CD4-positive, alpha-beta T cell (primary cell): ENCODE results near the gene NR3C2. TPM values are rescaled to one million over a fixed set of nuclear protein-coding genes. Genes with fewer than 3 reads are reported as not detected.

Experiments used
- ATAC-seq: fragments of 200-7000 bp; cut with Tn5 transposase; one replicate; pipeline ENCODE4 v1.10.0; 2022; ENCODE audit warnings: mild to moderate bottlenecking; ENCODE audit not compliant: poor library complexity
- CTCF ChIA-PET: fragments of 350-600 bp; sonication (Branson Sonifier 250); formaldehyde crosslinking; loops from one replicate; lab custom pipeline; 2021; ENCODE audit warnings: antibody characterized with exemption, inconsistent platforms; lab: Charles Lee
- POLR2A ChIA-PET: fragments of 350-600 bp; sonication (Branson Sonifier 250); formaldehyde crosslinking; loops from one replicate; lab custom pipeline; 2021; ENCODE audit warnings: antibody characterized with exemption, inconsistent platforms; lab: Charles Lee
- DNase-seq, 14 experiments: peaks; one replicate each; pipeline ENCODE4 v3.0.0-alpha.2; 2013 to 2020; ENCODE audit warnings: mixed read lengths in 2 of 14
- H3K27ac ChIP-seq, 2 donors: one replicate each; pipeline versions ENCODE4 v1.5.1 to v1.7.0; 2013; ENCODE audit warnings: low read length in 2 of 2, low read depth in 1 of 2, mild to moderate bottlenecking in 1 of 2
- H3K27me3 ChIP-seq, 2 experiments: 1 replicate in 1 of 2; 2 replicates in 1 of 2; pipeline versions ENCODE4 v1.6.1 to v1.7.0; 2013; ENCODE audit warnings: low read length in 2 of 2, control low read depth in 1 of 2, mild to moderate bottlenecking in 1 of 2, moderate library complexity in 1 of 2; ENCODE audit not compliant: insufficient read depth in 2 of 2, control insufficient read depth in 1 of 2
- H3K36me3 ChIP-seq: one replicate; pipeline ENCODE4 v1.6.1; 2013; ENCODE audit warnings: low read length, control low read depth; ENCODE audit not compliant: insufficient read depth
- H3K4me1 ChIP-seq: one replicate; pipeline ENCODE4 v1.6.1; 2013; ENCODE audit warnings: low read length, control low read depth; ENCODE audit not compliant: insufficient read depth
- H3K4me3 ChIP-seq: one replicate; pipeline ENCODE4 v1.5.1; 2013; ENCODE audit warnings: mild to moderate bottlenecking, low read length, moderate library complexity
- H3K9me3 ChIP-seq, 2 experiments: 1 replicate in 1 of 2; 2 replicates in 1 of 2; pipeline versions ENCODE4 v1.6.1 to v1.7.0; 2013; ENCODE audit warnings: low read length in 2 of 2, mild to moderate bottlenecking in 2 of 2, control low read depth in 1 of 2, moderate library complexity in 1 of 2; ENCODE audit not compliant: control insufficient read depth in 1 of 2, insufficient read depth in 1 of 2
- H3K27ac Mint-ChIP-seq: one replicate; pipeline ENCODE4 v1.8.0; 2020; ENCODE audit warnings: mixed read lengths
- H3K27me3 Mint-ChIP-seq: one replicate; pipeline ENCODE4 v1.8.0; 2021; ENCODE audit warnings: mixed read lengths
- H3K36me3 Mint-ChIP-seq: one replicate; pipeline ENCODE4 v1.8.0; 2021; ENCODE audit warnings: low read depth, mixed read lengths
- H3K4me1 Mint-ChIP-seq: one replicate; pipeline ENCODE4 v1.8.0; 2021; ENCODE audit warnings: low read depth, mixed read lengths
- H3K4me3 Mint-ChIP-seq: one replicate; pipeline ENCODE4 v1.8.0; 2020; ENCODE audit warnings: mild to moderate bottlenecking, mixed read lengths
- H3K9me3 Mint-ChIP-seq: one replicate; pipeline ENCODE4 v1.8.0; 2020; ENCODE audit warnings: mixed read lengths
- CTCF ChIP-seq: fragments of 200-600 bp; IDR thresholded peaks from one replicate; pipeline ENCODE4 v1.8.0; 2022; ENCODE audit warnings: antibody characterized with exemption, mild to moderate bottlenecking
- intact Hi-C, 2 experiments: fragments of 100-400 bp; cut with DNase I in 1 of 2; cut with micrococcal nuclease in 1 of 2; formaldehyde crosslinking; loops; one replicate each; pipeline versions ENCODE4 v1.15.1 to v1.9.0; 2023 to 2025; cut with DNase I, micrococcal nuclease
- total RNA-seq, 174 experiments: library from RNA in 2 of 174; stranded (reverse) in 2 of 174; gene quantifications; one replicate each; pipeline ENCODE4 v1.2.3 and lab custom pipeline; 2021 to 2026

Gene NR3C2
- total RNA-seq, 2 experiments from 2014 or later = 31.6 to 35.0 TPM

GRCh38 chr4:148057984-148058859, 384.0 kb downstream of the NR3C2 start:
- TF ChIP-seq CTCF = no peak
- H3K4me3 Mint-ChIP-seq = no peak overlapping the region
- CTCF ChIA-PET = no interaction called here

GRCh38 chr4:148057516-148057915, 384.7 kb downstream of the NR3C2 start:
- POLR2A ChIA-PET = interaction anchor here (1.0 to 7.4 kb wide), 2 partner anchors 319 to 386 kb away, joined by 3 to 92 read pairs; partner anchors contain the start of gene NR3C2
- peaks cover 0 to 15% of the 10 kb centered on the region in 2 experiments for H3K9me3 ChIP-seq

More at GRCh38 chr4:148057984-148058859, 384.0 kb downstream of the NR3C2 start:
- Histone ChIP-seq H3K4me1 (peaks cover 69% of the 10 kb centered on the region), H3K27ac (no peak overlapping the region), H3K4me3 (no peak overlapping the region), H3K9me3 (peaks cover 0 to 15% of the 10 kb centered on the region in 2 experiments), H3K27me3 (no peaks in the 10 kb centered on the region), H3K36me3 (no peaks in the 10 kb centered on the region)
- Mint-ChIP-seq H3K4me1 (peaks cover 86% of the 10 kb centered on the region), H3K27ac (peak overlapping the region; percentile 91), H3K27me3 (no peaks in the 10 kb centered on the region), H3K9me3 (peaks cover 3% of the 10 kb centered on the region), H3K36me3 (peaks cover 28% of the 10 kb centered on the region)
- ATAC-seq (no peak), DNase-seq (no peak)
- intact Hi-C loops = no loop called here
- POLR2A ChIA-PET = interaction anchor here (3.8 to 7.4 kb wide), 2 partner anchors 384 to 386 kb away, joined by 48 to 92 read pairs; partner anchors contain the start of gene NR3C2

GRCh38 chr4:148056879-148057278, 385.3 kb downstream of the NR3C2 start:
- Histone ChIP-seq H3K27me3 (no peaks in the 10 kb centered on the region), H3K9me3 (peaks cover 0 to 15% of the 10 kb centered on the region in 2 experiments), H3K4me3 (no peak overlapping the region), H3K36me3 (no peaks in the 10 kb centered on the region), H3K4me1 (peaks cover 80% of the 10 kb centered on the region), H3K27ac (peak overlapping the region in 1 of 2 donors; percentile 8)
- peak; percentile 21 for TF ChIP-seq CTCF
- Mint-ChIP-seq H3K27me3 (no peaks in the 10 kb centered on the region), H3K36me3 (peaks cover 28% of the 10 kb centered on the region), H3K4me3 (peak overlapping the region; percentile 5), H3K27ac (peak overlapping the region; percentile 91), H3K9me3 (peaks cover 3% of the 10 kb centered on the region), H3K4me1 (peaks cover 94% of the 10 kb centered on the region)
- ChIA-PET POLR2A (interaction anchor here (1.0 to 7.4 kb wide), 3 partner anchors 319 to 387 kb away, joined by 3 to 92 read pairs (median 3); partner anchors contain the start of gene NR3C2), CTCF (no interaction called here)
- ATAC-seq (peak; percentile 24), DNase-seq (peak; percentile 14 to 82 (median 33))
- intact Hi-C loops = no loop called here

More at GRCh38 chr4:148057516-148057915, 384.7 kb downstream of the NR3C2 start:
- intact Hi-C loops = no loop called here
- H3K9me3 Mint-ChIP-seq = peaks cover 3% of the 10 kb centered on the region
- H3K36me3 Mint-ChIP-seq = peaks cover 28% of the 10 kb centered on the region
- ATAC-seq = no peak
- H3K4me3 ChIP-seq = no peak overlapping the region
- CTCF ChIA-PET = no interaction called here
- no peak overlapping the region for H3K4me3 Mint-ChIP-seq
- no peak for TF ChIP-seq CTCF
- H3K27ac Mint-ChIP-seq = peak overlapping the region; percentile 91
- no peak for DNase-seq
- peaks cover 76% of the 10 kb centered on the region for H3K4me1 ChIP-seq
- H3K27me3 ChIP-seq = no peaks in the 10 kb centered on the region
- H3K27me3 Mint-ChIP-seq = no peaks in the 10 kb centered on the region
- H3K27ac ChIP-seq = peak overlapping the region in 1 of 2 donors; percentile 8
- peaks cover 93% of the 10 kb centered on the region for H3K4me1 Mint-ChIP-seq
- H3K36me3 ChIP-seq = no peaks in the 10 kb centered on the region
